HFFc6 (cell line): ENCODE measurements around the gene SHROOM2. TPM values are rescaled to one million over a fixed set of nuclear protein-coding genes. Genes with fewer than 3 reads are reported as not detected.
"Not testable (repeated sequence)": the region's sequence is repeated elsewhere in the genome, so short reads cannot be mapped to it uniquely, and the experiment has no call there.

Experiments used
- DNase-seq: peaks from one replicate; pipeline ENCODE4 v3.0.0-alpha.2; 2018
- H3K27ac Mint-ChIP-seq: 2 replicates; pipeline ENCODE4 v1.8.0; 2020; ENCODE audit warnings: mild to moderate bottlenecking, mixed read lengths
- H3K27me3 Mint-ChIP-seq: 2 replicates; pipeline ENCODE4 v1.8.0; 2021; ENCODE audit warnings: mild to moderate bottlenecking, moderate library complexity, mixed read lengths; ENCODE audit not compliant: insufficient read depth
- H3K36me3 Mint-ChIP-seq: 2 replicates; pipeline ENCODE4 v1.8.0; 2021; ENCODE audit warnings: low read depth, mixed read lengths
- H3K4me1 Mint-ChIP-seq: 2 replicates; pipeline ENCODE4 v1.8.0; 2020; ENCODE audit warnings: low read depth, mixed read lengths
- H3K4me3 Mint-ChIP-seq: 2 replicates; pipeline ENCODE4 v1.8.0; 2020; ENCODE audit warnings: mild to moderate bottlenecking, moderate library complexity, mixed read lengths
- H3K9me3 Mint-ChIP-seq: 2 replicates; pipeline ENCODE4 v1.8.0; 2020; ENCODE audit warnings: mild to moderate bottlenecking, mixed read lengths
- CTCF ChIP-seq: fragments of 200-600 bp; sonication (generic); IDR thresholded peaks from 2 replicates; pipeline ENCODE4 v1.5.0; 2021; ENCODE audit warnings: antibody characterized with exemption, mild to moderate bottlenecking
- total RNA-seq, 6 experiments: library from RNA; stranded (reverse); fragmentation: NEBNext Ultra II Directional; extraction: Animal tissue kit (Norgen Biotek cat#: 25700); gene quantifications; 2 replicates in 1 of 6; 3 replicates in 5 of 6; pipeline ENCODE4 v1.2.3, GENCODE V29; 2021

SHROOM2 gene
- total RNA-seq, 6 experiments from 2014 or later, result 1.6 to 3.5 (median 2.9) TPM

- Mint-ChIP-seq H3K27ac (no peak overlapping the region), H3K36me3 (no peaks in the 10 kb centered on the region), H3K4me3 (no peak overlapping the region), H3K4me1 (no peaks in the 10 kb centered on the region), H3K27me3 (peaks cover 7% of the 10 kb centered on the region; the same call in 1 of the 2 replicates), H3K9me3 (no peaks in the 10 kb centered on the region)
- no peak for DNase-seq
- TF ChIP-seq CTCF, result no peak
Measured at GRCh38 chrX:9807355-9808182, 21.3 kb downstream of the SHROOM2 start.

- H3K27ac Mint-ChIP-seq, DNase-seq, H3K4me3 Mint-ChIP-seq, H3K4me1 Mint-ChIP-seq, H3K36me3 Mint-ChIP-seq, H3K9me3 Mint-ChIP-seq: not testable (repeated sequence)
- peaks cover 15% of the 10 kb centered on the region for H3K27me3 Mint-ChIP-seq
Measured at GRCh38 chrX:9809876-9810275, 23.6 kb downstream of the SHROOM2 start.

- not testable (repeated sequence) for H3K36me3 Mint-ChIP-seq, DNase-seq, H3K4me1 Mint-ChIP-seq, H3K27ac Mint-ChIP-seq, H3K4me3 Mint-ChIP-seq, H3K9me3 Mint-ChIP-seq
- peaks cover 16% of the 10 kb centered on the region for H3K27me3 Mint-ChIP-seq
Measured at GRCh38 chrX:9811086-9811485, 24.9 kb downstream of the SHROOM2 start.

GRCh38 chrX:9816084-9816700 is 30.0 kb downstream of the SHROOM2 start:
- H3K27me3 Mint-ChIP-seq, result peaks cover 20% of the 10 kb centered on the region
- no peak for TF ChIP-seq CTCF
- no peaks in the 10 kb centered on the region for H3K4me1 Mint-ChIP-seq
- no peaks in the 10 kb centered on the region for H3K9me3 Mint-ChIP-seq
- DNase-seq, result no peak
- H3K27ac Mint-ChIP-seq, result no peak overlapping the region
- no peak overlapping the region for H3K4me3 Mint-ChIP-seq
- no peaks in the 10 kb centered on the region for H3K36me3 Mint-ChIP-seq

GRCh38 chrX:9821572-9821971 is 35.3 kb downstream of the SHROOM2 start:
- H3K9me3 Mint-ChIP-seq, result no peaks in the 10 kb centered on the region
- TF ChIP-seq CTCF, result no peak
- H3K4me3 Mint-ChIP-seq, result no peak overlapping the region
- H3K27me3 Mint-ChIP-seq, result peaks cover 13% of the 10 kb centered on the region
- no peak overlapping the region for H3K27ac Mint-ChIP-seq
- H3K36me3 Mint-ChIP-seq, result no peaks in the 10 kb centered on the region
- no peak for DNase-seq
- no peaks in the 10 kb centered on the region for H3K4me1 Mint-ChIP-seq

GRCh38 chrX:9824554-9824953 is 38.3 kb downstream of the SHROOM2 start:
- no peaks in the 10 kb centered on the region for H3K9me3 Mint-ChIP-seq
- no peak overlapping the region for H3K27ac Mint-ChIP-seq
- DNase-seq, result no peak
- no peaks in the 10 kb centered on the region for H3K36me3 Mint-ChIP-seq
- no peak overlapping the region for H3K4me3 Mint-ChIP-seq
- no peaks in the 10 kb centered on the region for H3K4me1 Mint-ChIP-seq
- H3K27me3 Mint-ChIP-seq, result peaks cover 19% of the 10 kb centered on the region
- no peak for TF ChIP-seq CTCF
